Hematopoietic multipotent progenitor cell treated with erythropoietin and hydrocortisone succinate and interleukin-3 and kit ligand, for 4 days (in vitro differentiated cells): ENCODE results near the gene HMX1.

Experiments
- DNase-seq: peaks from one replicate; pipeline ENCODE4 v3.0.0-alpha.2; 2015

HMX1 gene

DNA sequence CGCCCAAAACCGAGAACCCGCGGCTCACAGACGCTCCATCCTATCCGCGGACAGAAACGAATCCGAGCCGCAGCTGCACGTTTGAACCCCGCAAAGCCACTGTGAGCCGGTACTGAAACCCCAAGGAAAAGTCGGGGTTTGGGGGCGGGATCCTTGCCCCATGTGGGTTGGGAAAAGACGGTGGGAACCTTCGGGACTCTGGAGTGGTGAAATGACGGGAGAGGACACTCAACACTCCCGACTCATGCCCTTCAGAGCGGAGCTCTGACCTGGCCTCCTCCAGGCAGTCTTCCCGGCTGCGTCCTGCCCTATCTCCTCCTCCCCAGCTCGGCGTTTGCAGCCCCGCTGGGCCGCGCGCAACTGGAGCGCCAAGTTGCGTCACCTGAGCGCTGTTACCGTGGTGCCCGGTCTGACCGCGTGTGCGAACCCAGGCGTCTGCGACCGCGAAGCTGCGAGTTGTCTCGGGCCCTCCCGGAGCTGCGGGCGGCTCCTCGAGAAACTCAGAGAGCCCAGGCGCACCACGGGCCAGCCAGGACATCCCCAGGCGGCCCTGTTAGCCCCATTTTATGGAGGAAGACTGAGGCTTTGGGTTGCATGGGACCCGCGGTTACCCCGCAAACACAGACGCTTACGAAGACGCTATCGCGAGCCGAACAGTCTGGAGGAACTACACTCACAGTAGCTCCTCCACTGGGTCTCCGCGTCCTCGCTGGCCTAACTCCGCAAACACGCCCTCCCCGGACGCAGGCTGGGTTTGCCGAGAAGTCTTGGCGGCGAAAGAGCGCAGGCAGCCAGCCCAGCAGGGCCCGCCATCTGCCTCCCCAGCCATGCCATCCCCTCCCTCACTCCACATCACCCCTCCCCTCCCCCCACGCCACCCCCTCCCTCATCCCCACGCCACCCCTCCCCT lies 20.3 kb upstream of the HMX1 start:
- DNase-seq, result peak; percentile 25

DNA sequence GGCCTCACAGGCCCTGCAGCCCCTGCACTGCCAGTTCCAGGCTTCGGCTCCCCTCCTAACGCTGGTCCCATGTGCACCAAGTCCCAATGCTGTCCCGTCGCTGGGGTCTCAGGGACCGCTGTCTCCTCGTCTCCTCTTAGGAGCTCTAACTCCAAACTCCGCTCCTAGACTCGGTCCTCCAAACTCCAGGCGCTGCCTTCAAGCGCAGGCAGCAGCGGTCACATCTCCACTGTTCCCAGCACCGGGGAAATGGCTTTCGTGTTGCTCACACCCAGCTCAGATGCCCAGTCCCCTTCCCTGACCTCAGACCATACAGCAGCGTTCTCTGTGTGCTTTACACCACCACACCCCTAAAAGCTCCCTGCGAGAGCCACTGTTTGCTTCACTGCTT lies 19.6 kb upstream of the HMX1 start:
- no peak for DNase-seq

DNA sequence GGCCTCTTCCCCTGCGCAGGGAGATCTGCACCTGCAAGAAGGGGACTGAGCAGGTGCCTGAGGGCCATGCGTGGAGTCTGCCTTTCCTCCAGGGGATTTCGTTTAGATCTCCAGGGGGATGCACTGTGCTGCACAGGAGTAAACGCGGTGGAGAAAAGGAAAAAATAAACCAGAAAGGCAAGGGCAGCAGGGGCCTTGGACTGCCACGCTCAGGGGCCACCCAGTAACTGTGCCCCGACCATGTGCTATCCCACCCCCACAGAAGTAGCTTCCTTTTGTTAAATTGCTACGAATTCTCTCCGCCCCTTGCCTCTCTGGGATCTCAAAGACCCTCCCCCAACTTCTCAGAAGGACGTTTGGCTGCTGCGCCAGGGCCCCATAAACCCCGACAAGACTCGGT lies 17.2 kb upstream of the HMX1 start:
- no peak for DNase-seq

- no peak for DNase-seq
These were observed 15.2 kb upstream of the HMX1 start for GRCh38 chr4:8886612-8887406.

DNA sequence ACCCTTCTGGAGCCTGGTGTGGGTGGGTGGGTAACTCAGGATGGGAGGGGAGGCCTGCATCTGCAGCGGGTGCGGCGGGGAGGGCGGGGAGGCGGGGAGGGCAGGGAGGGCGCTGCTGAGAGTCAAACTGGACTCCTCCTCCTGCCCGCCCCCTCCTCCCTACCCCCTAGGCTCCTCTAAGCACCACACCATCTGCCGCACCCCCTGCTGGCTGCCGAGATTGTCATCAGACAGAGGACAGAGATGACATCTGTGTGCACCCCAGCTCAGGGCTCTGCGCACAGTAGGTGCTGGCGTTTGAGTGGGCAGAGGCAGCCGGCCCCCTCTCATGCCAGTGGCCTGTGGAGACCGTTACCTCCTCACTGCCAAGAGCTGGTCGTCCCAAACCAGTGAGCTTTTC lies 10.6 kb upstream of the HMX1 start:
- DNase-seq, result no peak

- DNase-seq, result no peak
These were observed 9.2 kb upstream of the HMX1 start for GRCh38 chr4:8880851-8881250.

GRCh38 chr4:8879574-8879973 lies 7.9 kb upstream of the HMX1 start:
- no peak for DNase-seq

DNA sequence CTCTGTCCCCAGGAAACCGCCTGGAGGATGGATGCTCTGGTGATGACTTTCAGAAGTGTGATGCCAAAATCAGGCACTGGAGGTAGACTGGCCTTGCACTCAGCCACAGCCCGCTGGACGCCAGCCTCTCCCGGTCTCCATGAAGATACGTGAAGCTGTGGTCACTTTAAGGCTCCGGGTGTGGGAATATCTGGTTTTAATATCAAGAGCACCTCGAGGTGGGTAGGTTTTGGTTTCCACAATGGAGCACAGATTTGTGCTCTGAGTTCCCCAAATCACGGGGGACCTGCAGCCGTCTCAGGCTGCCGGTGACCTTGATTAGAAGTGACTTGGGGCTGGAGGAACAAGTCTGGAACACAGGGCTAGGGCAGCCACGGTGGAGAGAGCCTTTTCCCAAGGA lies 6.8 kb upstream of the HMX1 start:
- no peak for DNase-seq

DNA sequence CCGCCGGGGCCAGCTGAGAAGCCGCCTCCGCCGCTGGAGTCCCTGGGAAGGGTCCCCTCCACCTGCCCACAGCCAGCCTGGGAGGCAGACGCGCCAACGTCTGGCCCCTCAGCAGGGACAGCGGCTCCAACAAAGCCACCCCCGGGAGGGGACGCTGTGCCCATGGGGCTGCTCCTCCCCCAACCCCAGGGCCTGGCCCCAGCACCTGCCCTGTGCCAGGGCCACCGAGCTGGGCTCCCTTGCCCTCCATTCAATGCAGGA lies 6.1 kb upstream of the HMX1 start:
- no peak for DNase-seq

DNA sequence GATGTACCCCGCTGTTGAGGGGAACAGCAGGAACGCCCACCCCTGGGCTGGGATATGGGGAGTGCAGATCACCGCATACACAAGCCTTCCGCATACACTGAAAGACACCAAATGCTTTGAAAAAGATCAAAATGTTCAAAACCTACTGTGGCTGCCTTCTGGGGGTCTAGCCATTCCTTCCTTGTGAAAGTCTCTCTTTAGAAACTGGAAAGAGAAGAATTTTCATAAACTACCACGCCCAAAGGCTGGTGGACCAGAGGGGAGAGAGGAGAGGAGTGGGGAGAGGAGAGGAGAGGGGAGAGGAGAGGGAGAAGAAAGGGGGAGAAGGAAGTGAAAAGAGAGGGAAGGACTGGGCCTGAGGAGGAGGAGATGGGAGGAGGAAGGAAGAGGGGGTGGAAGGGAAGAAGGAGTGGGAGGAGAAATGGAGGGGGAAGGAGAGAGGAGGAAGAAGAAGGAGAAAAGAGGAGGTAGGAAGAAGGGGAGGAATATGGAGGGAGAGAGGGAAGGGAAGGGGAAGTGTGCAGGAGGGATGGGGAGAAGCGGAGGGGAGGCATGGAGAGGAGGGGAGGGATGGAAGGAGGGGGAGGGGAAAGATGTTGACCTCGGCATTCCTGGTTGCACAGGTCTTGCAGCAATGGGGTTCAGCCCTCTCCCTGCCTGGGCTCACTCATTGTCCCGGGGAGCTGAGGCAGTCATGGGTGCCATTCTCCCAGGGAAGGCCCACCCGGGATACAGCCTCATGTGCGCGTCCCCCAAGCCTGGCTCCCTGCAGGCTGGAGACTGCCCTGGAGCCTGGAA lies 5.5 kb upstream of the HMX1 start:
- no peak for DNase-seq

DNA sequence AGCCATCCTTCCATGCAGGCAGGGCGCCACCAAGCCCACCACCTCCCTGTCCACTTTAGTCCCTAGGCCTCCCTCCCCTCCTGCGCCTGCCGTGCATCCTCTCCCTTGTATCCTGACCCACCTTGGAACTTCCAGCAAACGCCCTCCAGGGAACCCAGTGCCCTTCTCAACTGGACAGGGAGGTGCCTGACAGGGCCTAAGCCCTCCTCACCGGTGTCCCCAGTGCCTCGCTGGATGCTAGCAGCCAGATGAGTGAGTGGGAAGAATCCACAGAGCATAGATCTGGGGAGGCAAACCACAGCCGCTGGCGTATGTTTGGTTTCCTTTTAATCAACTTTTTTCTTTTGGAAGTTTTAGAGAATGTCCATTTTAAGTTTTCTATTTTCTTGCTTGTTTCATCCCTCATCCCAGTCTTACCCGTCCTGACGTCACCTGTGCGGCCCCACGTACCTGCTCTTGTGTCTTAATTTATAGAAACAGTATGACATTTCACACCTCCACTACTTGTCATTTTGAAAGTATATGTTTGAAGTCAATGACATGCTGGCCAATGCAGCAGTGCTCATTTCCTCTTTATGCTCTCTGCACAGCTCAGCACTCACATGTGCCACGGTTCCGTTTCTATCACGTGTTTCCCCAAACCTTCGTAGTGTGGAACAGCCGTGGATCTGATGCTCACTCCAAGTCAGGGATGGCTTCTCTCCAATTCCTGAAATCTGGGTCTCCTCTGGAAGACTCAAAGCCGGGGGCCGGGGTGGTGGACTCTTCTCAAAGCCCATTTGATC lies 3.4 kb upstream of the HMX1 start:
- DNase-seq, result no peak

GRCh38 chr4:8874003-8874895 lies 2.6 kb upstream of the HMX1 start:
- no peak for DNase-seq

DNA sequence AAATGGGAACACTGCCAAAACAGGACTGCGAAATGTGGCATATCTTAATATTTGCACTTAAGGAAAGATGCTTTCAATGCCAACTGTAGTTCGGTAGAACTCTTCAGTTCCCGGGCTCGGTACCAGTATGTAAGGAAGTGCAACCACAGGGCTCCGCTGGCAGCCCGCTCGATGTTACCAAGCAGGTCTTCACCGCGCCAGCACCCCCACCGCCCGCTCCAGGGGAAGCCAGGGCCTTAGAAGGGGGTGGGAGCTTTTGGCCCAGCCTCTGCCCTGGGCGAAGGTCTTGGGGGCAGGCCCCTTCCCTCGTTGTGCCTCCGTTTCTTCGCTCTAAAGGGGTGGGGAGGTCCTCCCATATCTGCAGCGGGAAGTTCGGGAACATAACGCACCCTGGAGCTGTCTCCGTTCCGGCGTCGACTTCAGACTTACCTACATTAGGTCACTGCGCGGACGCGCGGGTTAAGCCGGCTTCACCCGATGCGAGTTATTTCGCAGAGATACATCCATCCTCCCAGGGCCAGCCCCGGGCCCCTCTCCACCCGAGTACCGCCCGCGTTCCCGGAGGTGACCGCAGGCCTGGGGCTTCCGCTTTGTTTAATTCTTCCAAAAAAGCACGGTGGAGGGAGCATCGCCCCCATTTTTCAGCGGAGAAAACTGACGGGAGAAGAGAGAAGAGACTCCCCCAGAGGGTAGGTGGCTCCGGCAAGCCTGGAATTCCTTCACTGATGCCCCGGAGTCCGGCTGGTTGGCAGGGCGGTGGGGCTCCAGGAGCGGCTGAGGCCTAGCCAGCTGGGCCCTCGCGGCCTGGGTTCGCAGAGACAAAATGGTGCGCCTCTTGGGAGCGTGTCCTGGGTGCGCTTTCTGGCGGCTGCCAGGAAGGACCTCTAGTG lies 1.0 kb upstream of the HMX1 start:
- DNase-seq, result no peak

DNA sequence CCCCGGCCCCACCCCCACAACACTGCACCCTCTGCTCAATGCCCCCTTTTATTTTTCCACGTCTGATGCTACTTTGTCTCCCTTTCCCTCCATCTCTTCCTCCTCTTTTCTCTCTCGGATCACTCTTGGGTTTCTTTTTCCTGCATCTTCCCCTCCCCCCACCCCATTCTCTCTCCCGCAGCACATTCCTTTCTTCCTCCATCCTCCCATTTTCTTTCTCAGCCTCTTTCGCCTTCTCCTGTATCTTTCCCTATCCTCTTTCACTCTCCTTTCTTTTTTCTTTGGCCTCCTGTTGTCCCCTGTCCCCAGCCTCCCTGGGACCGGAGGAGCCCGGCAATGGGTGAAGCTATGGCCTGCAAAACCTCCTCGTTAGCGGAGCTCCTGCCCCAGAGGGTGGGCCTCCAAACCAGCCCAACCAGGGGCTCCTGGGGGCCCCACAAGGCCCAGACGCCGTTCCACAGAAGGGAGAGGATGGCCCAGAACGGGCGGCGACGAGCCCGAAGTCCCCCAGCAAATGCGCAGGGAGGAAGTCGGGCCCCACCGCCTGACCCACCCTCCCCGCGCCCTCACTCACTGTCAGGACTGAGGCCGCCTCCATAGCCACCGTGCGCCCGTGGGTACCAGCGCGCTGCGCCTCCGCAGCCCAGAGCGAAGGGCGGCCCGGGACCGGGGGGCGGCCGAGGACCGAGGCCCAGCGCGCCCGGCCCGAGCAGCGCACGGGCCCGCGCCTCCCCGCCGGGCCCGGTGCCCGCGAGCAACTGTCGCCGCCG lies 807 bp downstream of the HMX1 start:
- DNase-seq, result no peak

DNA sequence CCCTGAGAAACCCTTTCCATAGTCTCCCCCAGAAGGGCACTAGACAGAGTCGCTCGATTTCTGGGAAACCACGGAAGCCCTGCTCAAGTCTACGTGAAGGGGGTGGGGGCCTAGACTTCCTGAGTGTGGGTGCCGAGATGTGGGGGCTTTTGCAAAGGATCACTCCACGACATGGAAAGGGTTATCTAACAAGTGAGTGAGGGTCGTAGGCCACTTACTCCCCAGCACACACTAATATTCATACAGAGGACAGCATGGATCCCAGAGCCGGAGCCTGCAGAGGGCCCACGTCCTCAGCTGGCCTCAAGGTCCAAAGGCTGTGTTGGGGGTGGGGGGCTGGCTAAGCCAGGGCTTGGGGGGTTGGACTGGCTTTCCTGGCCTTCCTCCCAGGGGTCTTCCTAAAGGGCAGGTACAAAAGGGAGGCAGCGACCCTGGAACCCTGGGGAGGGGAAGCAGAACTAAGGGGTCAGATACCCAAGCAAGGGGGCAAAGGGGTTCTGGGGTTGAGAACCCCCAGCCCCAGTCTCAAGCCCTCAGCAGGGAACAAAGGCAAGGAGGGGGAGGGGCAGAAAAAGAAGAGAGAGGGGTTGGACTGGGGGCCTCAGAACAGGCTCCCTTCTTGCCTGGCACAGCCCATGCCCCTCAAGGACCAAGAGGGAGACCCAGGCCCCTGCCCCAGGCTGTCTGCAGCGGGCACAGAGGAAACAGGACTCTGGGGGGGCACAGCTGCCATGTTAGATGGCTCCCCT lies 1.6 kb downstream of the HMX1 start:
- DNase-seq, result no peak

- DNase-seq, result no peak
These were observed 2.4 kb downstream of the HMX1 start for GRCh38 chr4:8869002-8869897.

DNA sequence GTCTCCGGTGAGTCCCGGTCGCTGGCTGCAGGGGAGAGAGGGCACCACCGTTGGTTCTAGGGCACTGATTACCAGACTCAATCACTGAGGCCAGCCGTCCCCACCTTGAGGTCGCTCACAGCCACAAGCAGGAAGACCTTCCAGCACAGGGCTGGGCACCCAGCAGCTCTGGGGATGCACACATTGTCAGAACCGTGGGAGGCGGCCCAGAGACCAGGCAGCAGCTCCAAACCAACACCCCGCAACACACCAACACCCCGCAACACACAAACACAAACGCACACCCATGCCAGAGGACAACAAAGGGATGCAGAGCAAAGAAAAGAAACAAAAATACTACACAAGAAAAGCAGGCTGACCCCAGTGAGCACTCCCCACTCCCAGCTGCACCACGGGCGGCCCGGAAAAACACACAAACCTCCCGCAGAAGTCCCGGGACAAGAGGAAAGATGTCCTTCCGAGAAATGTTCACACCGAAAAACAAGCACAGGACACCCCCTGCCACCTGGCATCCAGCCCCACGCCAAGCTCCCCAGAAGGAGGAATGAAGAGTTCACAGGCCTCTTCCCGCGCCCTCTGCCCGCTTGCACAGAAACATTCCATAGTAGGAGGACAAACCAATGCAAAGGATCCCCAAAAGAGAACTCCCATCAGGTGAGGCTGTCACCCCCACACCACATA lies 3.2 kb downstream of the HMX1 start:
- no peak for DNase-seq
